ENCODE measurements around the gene GALNT12. TPM values are rescaled to one million over a fixed set of nuclear protein-coding genes. Genes with fewer than 3 reads are reported as not detected.

The GALNT12 gene, protein sequence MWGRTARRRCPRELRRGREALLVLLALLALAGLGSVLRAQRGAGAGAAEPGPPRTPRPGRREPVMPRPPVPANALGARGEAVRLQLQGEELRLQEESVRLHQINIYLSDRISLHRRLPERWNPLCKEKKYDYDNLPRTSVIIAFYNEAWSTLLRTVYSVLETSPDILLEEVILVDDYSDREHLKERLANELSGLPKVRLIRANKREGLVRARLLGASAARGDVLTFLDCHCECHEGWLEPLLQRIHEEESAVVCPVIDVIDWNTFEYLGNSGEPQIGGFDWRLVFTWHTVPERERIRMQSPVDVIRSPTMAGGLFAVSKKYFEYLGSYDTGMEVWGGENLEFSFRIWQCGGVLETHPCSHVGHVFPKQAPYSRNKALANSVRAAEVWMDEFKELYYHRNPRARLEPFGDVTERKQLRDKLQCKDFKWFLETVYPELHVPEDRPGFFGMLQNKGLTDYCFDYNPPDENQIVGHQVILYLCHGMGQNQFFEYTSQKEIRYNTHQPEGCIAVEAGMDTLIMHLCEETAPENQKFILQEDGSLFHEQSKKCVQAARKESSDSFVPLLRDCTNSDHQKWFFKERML
- total RNA-seq, result 0.82 TPM

DNA sequence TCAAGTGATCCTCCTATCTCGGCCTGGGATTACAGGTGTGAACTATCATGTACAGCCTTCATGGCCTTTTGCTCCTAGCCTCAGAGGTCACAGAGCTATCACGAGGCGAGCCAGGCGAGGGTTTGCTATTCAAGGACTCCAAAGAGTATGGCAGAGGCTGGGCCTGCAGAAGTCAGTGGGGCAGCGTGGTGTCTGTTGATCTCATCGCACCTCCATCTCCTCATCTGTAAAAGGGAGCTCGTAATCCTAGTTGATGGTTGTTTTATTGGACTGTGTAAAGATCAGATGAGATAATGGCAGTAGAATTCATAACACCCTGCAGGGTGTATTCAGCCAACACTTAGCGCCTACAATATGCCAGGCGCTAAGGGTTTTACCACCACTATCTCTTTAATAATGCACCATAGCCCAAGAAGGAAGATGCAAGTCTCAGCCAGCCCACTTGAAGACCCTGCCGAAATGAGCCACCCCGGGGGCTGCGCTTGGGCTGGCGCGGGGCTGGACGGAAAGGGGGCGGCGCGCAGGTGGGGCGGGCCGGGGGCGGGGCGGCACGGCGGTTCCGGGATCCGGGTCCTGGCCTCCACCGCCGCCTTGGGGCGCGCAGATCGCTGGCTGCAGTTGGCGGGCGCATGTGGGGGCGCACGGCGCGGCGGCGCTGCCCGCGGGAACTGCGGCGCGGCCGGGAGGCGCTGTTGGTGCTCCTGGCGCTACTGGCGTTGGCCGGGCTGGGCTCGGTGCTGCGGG is at the start of gene GALNT12:
GALNT12 (plus strand) TSS at position 601 of the 744 bp plus-strand sequence; CDS start at position 630, 29 bp downstream.
- DNase-seq (ENCODE audit: low spot score in 2 of 2) (peak; percentile 64 to 77), FAIRE-seq (no peak)

DNA sequence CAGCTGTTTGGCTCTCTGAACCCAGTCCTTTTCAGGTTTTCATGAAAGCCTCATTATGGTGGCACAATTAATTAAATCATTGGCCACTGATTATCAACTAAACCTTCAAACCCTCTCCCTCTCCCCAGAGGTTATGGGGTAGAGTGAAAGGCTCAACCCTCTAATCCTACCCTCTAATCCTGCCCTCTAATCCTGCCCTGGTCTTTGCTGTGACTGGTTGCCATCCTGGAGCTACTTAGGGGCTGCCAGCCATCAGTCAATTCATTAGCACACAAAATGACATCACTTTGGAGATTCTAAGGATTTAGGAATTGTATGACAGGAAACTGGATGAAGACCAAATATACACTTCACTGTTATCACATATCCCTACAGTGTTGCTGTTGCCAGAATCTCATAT is 47.2 kb upstream of the GALNT12 start:
- FAIRE-seq, result no peak
- no peak for DNase-seq (ENCODE audit: low spot score in 2 of 2)

GRCh38 chr9:98763986-98764745 is 43.3 kb upstream of the GALNT12 start:
- DNase-seq (ENCODE audit: low spot score in 2 of 2) (no peak), FAIRE-seq (no peak)

DNA sequence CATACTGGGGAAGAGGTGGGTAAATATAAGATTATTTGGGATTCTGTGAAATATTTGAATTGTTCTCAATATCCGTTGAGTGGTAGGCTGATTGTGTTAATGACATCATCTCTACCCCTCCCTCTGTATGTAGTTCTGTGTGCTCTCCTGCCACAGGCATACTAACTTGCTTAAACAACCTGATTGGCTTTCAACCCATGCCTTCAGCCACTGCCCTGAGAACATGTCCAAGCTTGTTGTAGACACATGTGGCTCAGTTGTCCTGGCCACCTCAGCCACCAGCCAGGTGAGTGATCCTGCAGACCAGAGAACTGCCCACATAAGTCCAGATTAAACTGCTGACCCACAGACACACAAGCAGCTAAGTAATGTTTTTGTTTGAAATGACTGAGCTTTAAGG is 42.2 kb upstream of the GALNT12 start:
- DNase-seq (ENCODE audit: low spot score in 2 of 2) (no peak), FAIRE-seq (no peak)

DNA sequence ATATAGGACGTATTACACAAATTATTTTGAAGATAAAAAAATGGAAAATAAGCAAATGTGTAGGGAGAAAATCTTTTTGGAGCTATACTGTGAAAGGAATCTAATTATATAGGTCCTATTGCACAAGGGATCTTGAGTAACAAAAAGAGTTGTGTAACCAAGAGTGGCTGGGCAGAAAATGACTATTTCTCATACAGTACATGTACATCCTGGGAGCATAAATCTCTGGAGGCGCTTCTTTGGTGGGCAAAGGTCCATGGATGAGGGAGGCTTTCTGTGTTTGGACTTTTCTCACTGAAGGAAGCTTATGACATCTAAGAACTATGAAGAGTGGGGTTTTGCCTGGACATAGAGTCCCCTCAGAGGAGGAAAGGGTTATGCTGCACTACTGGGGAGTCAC is 40.9 kb upstream of the GALNT12 start:
- DNase-seq (ENCODE audit: low spot score in 2 of 2) (no peak), FAIRE-seq (no peak)

- DNase-seq (ENCODE audit: low spot score in 2 of 2) (no peak), FAIRE-seq (no peak)
These were observed 40.3 kb upstream of the GALNT12 start for GRCh38 chr9:98767196-98767595.

GRCh38 chr9:98767915-98768314 is 39.6 kb upstream of the GALNT12 start:
- FAIRE-seq (no peak), DNase-seq (ENCODE audit: low spot score in 2 of 2) (no peak)

DNA sequence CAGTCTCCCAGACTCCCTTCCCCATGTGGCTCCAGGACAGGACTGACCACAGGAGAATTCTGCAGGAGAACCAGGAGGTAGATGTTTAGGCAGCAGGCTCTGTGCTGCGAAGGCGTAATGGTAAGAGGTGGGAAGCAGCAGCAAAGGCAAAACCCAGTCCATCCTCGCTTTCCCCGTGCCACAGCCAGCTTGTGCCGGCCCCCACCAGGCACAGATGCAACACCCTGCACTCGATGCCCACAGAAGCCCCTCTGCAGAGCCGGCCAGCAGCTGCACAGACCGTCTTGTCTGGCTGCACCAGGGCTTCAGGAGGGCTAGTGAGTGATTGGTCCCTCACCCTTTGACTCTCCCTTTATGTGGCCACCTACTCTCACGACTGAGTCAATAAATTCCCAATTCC is 39.1 kb upstream of the GALNT12 start:
- FAIRE-seq (no peak), DNase-seq (ENCODE audit: low spot score in 2 of 2) (no peak)

DNA sequence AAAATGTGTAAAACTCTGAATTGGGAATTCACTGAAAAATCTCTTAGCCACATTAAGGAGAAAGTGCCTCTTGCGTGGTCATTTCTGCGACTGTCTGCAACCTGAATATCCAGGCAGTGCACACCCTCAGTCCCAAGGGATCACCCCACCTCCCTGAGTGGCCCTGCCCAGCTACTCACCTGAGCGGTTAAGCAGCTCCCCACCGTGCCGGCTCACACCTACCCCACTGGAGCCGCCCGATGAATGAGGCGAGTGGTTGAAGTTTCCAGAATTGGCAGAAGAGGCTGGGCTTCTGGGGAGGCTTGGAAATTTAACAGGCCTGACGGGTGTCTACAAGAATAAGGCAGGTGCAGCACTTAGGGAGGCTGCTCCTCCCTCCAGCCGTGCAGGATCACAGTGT is 36.8 kb upstream of the GALNT12 start:
- DNase-seq (ENCODE audit: low spot score in 2 of 2) (no peak), FAIRE-seq (no peak)

DNA sequence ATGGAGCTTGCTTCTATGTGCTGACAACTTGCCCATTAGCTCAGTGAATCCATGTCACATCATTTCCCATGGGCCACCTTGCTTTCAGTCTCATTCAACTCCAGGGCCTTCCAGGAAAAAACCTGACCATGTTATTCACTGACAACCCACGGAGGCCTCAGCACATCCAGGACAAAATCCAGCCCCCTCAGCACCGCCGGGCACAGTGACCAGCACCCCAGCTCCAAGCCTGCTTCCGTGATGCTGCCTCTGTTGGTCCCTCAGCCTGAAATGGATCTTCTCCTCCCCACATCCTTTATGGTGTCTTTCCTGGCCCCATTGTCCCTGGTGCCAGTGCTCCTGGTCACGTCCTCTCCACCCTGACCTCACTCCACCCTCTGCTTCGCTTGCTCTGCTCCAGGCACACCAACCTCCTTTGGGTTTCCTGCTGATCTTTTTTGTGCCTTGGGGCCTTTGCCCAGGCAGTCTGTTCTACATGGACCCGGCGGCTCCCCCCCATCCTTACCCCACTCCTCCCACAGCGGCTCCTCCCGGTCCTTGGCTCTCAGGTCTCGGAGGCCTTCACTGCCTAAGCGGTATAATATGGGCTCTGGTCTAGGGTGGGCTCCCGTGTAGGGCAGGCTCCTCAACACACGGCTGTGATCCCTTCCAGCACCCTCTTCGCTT is 36.1 kb upstream of the GALNT12 start:
- FAIRE-seq, result no peak

GRCh38 chr9:98772364-98773155 is 34.9 kb upstream of the GALNT12 start:
- no peak for DNase-seq (ENCODE audit: low spot score in 2 of 2)
- no peak for FAIRE-seq

More for the DNA sequence above, 36.1 kb upstream of the GALNT12 start:
- DNase-seq (ENCODE audit: low spot score in 2 of 2), result no peak

- DNase-seq (ENCODE audit: low spot score in 2 of 2), result no peak
- FAIRE-seq, result no peak
These were observed 33.7 kb upstream of the GALNT12 start for GRCh38 chr9:98773721-98774120.

- DNase-seq (ENCODE audit: low spot score in 2 of 2), result no peak
- FAIRE-seq, result no peak
These were observed 32.7 kb upstream of the GALNT12 start for GRCh38 chr9:98774746-98775145.

DNA sequence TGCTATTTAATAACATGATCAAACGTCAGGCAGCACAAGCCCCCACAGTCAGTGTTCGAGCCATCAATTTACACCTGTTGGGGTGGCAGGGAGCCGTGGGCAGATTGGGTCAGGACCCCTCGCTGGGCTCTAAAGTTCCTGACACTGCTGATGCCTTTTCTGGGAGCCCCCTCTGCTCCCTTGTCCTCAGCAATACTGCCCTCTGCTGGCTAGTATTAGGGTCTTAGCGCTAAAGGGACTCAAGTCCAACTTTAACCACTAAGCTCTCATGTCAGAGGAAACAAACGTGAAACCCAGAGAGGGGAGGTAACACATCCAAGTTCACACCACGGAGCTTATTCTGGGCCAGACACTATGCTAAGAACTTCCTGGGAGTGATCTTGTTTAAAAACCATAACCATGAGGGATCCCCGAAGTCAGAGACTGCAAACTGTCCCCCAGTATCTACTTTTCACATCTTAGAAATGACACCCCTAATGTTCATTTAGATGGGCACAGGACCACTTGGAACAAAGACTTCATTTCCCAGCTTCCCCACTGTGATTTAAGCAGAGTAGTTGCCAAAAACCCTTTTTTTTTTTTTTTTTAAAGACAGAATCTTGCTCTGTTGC is 31.5 kb upstream of the GALNT12 start:
- DNase-seq (ENCODE audit: low spot score in 2 of 2) (peak in 1 of 2 donors; percentile 62), FAIRE-seq (no peak)

GRCh38 chr9:98777618-98778017 is 29.9 kb upstream of the GALNT12 start:
- FAIRE-seq, result no peak
- DNase-seq (ENCODE audit: low spot score in 2 of 2), result no peak

- FAIRE-seq (no peak), DNase-seq (ENCODE audit: low spot score in 2 of 2) (no peak)
These were observed 29.2 kb upstream of the GALNT12 start for GRCh38 chr9:98778251-98778650.

DNA sequence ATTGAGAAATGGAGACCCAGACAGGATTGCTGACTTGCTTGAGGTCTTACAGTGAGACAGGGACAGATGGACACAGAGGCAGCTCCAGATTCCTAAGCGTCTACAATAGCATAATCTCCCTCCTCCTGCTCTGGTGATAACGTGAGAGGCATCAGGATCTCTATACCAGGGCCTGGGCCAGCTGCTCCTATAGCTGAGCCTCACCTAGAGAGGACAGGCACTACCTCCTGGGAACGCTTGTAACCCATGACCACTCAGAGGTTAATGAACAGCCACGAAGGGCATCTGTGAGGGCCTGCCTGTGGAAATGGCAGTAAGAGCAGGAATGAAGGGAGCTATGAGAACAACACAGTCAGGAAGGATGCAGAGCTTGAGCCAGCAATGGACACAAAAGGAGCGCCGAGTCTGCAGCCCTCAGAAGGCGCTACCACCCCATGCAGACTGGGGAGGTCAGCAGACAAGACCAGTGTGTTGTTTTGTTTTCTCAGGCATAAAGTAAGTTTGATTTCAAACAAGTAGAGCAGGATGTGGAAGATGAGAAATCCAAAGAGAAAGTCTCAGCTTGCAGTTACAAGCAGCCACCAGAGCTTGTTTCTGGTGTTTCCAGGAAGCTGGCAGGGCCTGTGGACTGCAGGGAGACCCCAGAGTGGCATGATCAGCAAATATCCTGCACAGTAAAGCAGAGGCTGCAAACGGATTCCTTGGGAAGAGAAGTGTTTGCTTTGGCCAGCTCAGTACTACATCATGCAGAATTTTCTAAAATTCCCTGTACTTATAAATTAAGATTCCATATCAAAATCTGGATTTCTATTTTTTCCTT is 28.5 kb upstream of the GALNT12 start:
- DNase-seq (ENCODE audit: low spot score in 2 of 2), result no peak
- no peak for FAIRE-seq
